A673 (cell line): Measurements from ENCODE around the gene SATB2.

ENCODE experiments used
- CTCF ChIP-seq: fragments of 300-800, 200-600 bp; sonication (generic); conservative IDR thresholded peaks from 2 replicates; pipeline ENCODE4 v1.5.1; 2017; ENCODE audit warnings: low read depth, mild to moderate bottlenecking, antibody characterized with exemption, low read length, moderate library complexity, mixed read lengths
- EZH2 ChIP-seq: fragments of 200-600 bp; sonication (generic); IDR thresholded peaks from 2 replicates; pipeline ENCODE4 v1.6.1; 2017; ENCODE audit warnings: borderline replicate concordance, low read depth, mild to moderate bottlenecking, mixed read lengths, antibody characterized with exemption, low read length; ENCODE audit not compliant: poor library complexity, severe bottlenecking

GRCh38 chr2:199317646-199318045, 140.1 kb downstream of the SATB2 start:
- TF ChIP-seq CTCF (no peak), EZH2 (no peak)
